Measurements from ENCODE around the gene YARS2.
"Not testable (repeated sequence)": the region's sequence is repeated elsewhere in the genome, so short reads cannot be mapped to it uniquely, and the experiment has no call there.

YARS2 gene

DNA sequence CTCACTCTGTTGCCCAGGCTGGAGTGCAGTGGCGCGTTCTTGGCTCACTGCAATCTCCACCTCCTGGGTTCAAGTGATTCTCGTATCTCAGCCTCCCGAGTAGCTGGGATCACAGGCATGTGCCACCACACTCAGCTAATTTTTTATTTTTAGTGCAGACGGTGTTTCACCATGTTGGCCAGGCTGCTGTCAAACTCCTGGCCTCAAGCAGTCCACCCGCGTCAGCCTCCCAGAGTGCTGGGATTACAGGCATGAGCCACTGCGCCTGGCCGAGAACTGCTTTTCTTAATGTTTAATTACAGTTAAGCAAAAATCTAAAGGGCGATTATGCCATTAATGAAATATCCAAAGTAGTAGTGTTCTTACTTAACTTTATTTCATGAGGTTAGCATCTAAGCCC lies 13.6 kb downstream of the YARS2 start:
- FAIRE-seq, result no peak

DNA sequence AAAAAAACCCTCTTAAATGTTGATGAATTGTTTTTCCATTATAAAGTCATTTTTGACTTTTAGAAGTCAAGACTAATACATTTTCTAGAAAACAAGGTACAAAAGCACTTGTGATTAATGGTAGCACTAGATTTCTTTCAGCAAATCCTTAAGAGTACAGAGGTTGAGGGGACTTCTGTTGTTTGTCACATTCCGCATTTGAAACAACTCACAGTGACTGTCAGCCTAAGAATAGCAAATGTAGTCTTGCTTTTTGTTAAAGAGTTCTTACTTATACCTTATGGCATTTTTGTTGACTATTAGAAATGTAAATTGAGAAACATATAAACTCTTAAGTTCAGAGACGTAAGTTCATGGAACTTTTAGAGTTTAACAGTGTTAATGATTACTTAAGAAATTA lies 16.4 kb downstream of the YARS2 start:
- FAIRE-seq, result no peak

DNA sequence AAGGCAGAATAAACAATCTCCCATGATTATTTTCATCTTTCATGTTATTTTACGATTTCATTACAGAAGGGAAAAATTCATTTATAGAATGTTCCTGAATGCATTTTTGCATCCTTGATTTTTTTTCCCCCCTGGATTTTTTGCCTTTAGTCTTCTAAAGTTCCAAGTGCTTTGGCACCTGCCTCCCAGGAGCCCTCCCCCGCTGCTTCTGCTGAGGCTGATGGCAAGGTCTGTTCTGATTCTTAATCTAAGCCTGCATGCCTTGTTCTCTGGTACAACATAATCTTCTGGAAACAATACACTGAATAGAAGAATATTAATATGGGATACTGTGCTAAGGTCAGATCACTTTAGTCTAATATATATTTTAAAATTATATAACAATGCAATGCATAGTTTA lies 18.0 kb downstream of the YARS2 start:
- FAIRE-seq, result no peak

DNA sequence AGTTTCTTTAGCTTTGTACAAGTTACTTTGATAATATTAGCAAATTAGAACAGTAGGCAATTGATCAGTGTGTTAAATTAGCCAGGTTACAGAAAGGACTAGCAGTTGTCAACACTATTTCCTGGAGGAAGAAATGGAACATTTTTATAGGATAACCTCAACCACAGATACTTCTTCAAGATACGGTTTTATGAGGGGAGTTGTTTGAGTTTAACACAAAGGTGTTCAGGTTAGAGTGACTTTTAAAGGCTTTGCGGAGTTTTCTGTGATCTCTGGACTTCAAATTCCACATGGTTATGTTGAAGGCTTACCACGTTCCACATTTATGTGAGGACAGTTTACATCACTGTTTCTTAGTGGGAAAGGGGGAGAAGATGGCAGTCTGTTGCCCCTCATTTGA lies 19.3 kb downstream of the YARS2 start:
- FAIRE-seq, result no peak

DNA sequence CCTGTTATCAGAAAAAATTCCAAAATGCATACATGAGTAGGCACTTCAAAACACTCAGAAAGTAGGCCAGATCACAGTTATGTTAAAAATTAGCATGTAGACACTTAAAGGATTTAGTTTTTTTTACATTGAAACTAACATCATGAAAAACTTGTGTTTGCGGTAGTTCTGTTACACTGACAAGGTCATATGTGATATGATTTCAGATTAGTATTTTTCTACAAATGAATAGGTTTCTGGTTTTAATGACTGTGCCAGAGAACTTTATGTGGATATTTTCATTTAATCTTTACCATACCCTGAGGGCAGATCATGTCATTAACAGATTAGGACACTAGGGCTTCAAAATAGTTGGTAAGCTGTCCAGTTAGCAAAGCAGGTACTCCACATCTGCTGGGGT lies 20.7 kb downstream of the YARS2 start:
- FAIRE-seq, result no peak

DNA sequence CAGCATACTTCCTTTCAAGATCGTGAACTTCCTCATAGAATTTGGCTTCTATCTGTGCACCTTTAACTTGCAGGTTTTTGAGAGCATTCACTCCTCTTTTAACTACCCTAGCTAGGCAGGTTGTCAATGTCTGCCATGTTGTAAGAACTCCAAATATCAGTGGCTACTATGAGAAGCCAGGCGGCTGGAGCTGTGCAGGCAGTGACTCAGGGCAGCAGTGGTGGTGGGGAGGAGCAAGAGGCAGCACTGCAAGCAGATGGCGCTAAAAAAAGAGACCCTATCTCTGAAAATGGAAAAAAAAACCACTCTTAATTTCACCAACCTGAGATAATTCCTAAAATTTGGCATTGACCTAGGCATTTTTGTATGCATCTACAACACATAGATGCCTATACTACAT lies 28.5 kb downstream of the YARS2 start:
- FAIRE-seq, result no peak

DNA sequence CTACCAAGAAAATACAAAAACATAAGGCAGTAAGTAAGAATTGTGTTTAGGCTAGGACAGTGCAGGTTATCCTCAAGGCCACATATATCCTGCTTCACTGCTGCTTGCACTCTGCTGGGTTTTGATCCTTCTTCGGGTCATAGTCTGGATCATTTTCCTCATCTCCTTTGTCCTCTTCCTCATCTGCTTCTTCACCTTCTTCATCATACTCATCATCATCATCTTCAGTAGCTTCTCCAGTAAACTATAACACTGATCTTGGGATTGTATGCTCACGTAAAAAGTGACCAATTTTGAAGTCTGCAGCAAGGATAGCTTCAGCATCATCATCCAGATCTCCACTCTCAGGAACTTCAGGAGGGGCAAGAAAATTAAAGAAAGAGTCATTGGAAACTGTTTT lies 29.4 kb downstream of the YARS2 start:
- FAIRE-seq, result no peak

DNA sequence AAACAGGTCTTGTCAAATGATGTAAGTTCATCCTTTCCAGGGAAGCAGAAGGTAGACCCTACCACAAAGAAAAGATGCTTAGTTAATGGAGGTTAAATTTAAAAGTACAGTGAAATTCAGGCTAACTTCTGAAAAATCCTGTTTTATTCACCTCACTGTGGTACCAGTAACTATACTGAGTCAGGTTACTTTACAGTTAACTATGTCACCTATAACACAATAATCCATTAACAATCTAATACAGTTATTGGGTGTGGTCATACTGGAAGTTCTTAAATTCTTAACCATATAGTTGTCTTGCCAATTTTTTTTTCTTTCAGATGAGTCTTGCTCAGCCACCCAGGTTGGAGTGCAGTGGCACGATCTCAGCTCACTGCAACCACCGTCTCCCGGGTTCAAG lies 30.4 kb downstream of the YARS2 start:
- peak; percentile 69 for FAIRE-seq

DNA sequence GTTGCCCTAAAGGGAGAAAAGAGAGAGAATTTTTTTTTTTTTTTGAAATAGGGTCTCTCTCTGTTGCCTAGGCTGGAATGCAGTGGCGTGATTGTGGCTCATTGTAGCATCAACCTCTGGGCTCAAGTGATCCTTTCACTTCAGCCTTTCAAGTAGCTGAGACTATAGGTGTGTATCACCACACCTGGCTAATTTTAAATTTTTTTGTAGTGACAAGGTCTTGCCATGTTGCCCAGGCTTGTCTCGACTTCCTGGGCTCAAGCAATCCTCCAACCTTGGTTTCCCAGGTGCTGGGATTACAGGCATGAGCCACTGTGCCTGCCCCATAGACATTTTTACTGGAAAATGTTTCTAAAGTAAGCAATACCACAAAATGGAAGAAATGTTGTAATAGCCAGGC lies 36.8 kb downstream of the YARS2 start:
- no peak for FAIRE-seq

DNA sequence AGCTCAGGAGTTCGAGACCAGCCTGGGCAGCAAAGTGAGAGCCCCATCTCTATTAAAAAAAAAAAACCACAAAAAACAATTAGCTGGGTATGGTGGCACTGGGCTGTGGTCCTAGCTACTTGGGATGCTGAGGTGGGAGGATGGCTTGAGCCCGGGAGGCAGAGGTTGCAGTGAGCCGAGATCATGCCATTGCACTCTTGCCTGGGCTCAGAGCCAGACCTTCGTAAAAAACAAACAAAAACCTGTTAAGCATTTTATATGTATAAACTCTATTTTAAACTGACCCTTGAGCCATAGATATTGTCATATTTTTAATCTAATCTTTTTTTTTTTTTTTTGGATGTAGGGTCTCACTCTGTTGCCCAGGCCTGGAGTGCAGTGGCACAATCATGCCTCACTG lies 40.9 kb downstream of the YARS2 start:
- FAIRE-seq, result no peak

DNA sequence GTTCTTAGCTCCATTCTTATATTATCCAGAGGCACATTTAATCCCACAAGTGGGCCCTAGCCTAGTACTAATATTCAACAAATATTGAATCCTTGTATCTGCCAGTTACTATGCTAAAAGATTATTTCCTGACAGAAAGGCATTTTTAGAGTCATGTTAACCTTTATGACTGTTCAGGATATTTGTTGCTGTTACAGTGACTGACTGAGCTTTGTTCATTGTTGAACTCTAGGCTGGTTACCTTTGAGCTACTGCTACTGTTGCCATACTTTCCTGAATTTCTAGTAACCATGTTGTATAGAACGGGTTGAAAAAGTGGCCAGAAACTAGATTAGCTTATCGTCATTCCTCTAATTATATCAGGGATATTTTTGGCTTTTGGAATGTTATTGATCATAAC lies 46.8 kb downstream of the YARS2 start:
- FAIRE-seq, result no peak

DNA sequence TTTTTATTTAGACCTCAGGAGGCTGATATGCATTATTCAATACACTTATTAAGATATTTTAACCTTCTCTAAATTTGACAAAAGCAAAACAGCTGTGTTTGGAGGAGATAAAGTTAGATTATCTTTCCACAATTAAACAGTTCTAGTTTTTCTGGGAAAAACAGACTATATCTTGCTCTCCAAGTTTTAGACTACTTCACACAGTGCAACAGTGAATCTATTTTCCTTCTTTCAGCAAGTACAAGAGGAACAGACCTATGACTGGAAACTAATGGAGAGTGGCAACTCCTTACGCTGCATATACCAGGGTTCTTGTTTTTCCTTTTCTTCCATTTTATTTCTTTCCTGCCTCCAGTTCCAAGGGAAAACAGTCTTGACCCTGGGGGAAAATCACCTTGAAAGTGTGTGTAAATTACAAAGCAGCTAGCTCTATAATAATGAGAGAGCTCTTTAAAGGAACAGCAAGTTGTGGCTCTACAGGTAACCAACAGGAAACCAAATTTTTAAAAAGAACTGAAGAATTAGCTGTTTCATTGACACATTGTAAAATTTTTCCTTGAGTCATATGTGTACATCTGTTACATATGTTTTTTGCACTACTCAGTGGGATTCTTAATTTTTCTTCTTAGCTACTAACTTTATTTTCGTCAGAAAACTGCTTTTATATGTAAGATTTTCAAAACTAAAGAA lies 49.2 kb downstream of the YARS2 start:
- no peak for FAIRE-seq

DNA sequence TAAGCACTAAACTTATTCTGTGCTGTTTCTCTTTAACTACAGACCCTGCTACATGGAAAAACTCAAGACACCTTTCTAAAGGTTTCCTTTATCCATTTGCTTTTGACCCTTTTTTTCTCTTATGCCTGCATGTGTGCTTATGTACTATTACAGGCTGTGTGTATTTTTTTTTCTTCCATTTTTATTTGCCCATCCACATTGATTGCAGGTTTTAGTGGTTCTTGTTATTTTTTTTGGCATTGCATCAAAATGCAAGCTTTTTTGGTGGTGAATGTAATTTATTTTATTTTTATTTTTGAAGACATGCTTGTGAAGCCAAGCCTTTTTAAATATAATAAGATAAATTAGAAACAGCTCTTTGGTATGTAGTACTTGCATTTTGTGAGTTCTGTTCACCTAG lies 49.9 kb downstream of the YARS2 start:
- FAIRE-seq, result no peak

DNA sequence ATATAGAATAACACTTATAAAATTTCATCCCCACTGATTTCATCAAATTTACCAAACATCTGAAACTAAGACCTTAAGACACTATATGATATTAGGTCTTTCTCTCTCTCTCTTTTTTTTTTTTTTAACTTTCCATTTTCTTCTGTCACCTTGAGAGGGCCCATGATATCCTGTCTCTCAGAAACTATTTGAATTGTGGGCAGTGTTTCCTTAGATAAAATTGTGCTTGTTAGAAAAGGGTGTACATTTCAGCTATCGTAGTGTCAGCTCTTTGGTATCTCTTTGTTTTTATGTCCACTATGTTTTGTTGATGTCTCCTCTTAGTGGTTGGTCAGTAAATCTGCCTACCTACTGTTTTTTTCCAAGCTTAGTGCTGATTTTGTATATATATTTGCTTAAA lies 52.8 kb downstream of the YARS2 start:
- FAIRE-seq, result no peak

DNA sequence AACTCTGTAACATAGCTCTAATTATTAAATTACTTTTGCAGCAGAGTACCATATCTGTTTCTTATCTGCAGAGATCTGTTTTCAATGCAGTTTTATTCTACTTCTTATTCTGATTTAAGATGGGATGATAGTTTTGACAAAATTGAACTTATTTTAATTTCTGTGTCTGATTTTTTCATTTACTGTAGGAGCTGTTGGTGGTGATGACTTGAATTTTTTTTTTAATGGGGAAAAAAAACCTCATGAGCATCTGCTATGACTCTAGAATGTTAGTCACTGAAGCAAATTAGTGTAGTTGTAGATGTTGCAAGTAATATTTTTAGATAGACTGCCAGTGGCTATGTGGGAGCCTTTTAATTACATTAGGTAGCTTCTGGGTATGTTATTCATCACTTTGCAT lies 53.2 kb downstream of the YARS2 start:
- no peak for FAIRE-seq

DNA sequence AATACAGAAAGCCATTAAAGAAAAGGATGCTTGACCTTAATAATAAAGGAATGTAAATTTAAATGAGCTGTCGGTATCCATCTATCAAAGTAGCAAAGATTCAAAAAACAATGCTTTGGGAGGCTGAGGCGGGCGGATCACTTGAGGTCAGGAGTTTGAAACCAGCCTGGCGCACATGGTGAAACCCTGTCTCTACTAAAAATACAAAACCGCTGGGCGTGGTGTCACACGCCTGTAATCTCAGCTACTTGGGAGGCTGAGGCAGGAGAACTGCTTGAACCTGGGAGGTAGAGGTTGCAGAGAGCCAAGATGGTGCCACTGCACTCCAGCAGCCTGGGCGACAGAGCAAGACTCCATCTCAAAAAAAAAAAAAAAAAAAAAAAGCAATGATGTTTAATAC lies 56.3 kb downstream of the YARS2 start:
- FAIRE-seq, result not testable (repeated sequence)

DNA sequence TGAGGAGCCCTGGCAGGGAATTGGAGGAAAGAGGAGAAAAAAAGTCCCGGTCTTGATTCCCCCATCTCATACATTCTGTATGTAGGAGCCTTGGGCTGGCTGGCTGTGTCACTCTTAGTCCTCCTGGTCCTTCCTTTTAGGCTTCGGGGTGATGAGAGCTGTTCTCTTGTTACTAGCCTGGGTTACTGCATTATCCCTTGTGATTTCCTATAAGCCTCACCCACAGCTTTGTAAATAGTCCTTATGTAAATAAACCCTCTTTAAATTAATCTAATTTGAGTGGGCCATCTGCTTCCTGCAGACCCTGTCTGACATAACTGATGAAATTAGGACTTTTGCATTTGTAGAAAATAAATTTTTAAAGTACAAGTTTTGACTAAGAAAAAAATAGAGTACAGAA lies 57.4 kb downstream of the YARS2 start:
- FAIRE-seq, result no peak

DNA sequence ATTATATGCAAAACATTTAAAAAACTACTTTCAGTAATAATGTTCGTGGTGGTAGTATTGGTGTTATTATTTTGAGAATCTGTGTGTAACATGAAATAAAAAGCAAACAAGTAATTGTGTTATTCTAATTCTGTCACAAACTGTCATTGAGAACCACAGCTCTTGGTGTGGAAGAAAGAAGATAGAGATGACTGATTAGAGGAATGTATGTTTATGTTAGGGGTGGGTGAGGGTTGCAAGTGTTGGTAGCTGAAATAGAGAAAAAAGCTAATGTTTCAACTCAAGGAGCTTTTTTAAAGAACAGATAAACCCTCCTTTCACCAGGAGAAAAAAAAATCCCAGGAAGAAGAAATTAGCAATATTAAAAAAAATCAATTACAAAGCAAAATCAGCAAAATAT lies 58.3 kb downstream of the YARS2 start:
- FAIRE-seq, result no peak
